GM06990 (cell line): Measurements from ENCODE around the gene DAB2.

Experiments
- DNase-seq: peaks from one replicate; pipeline ENCODE4 v3.0.0-alpha.2; 2011; ENCODE audit not compliant: insufficient read length; ENCODE audit errors: extremely low read depth
- H3K27me3 ChIP-seq: replicated peaks from 2 replicates; pipeline ENCODE4 v1.6.0; 2011; ENCODE audit warnings: low read length; ENCODE audit not compliant: control insufficient read depth, insufficient read depth
- H3K36me3 ChIP-seq: 2 replicates; pipeline ENCODE4 v1.5.1; 2011; ENCODE audit warnings: low read length; ENCODE audit not compliant: control insufficient read depth, insufficient read depth
- H3K4me3 ChIP-seq: replicated peaks from 2 replicates; pipeline ENCODE4 v1.5.1; 2011; ENCODE audit warnings: low read depth, mild to moderate bottlenecking, control low read depth, low read length
- TF ChIP-seq, protein P1 (sequence below): IDR thresholded peaks from 2 replicates; pipeline ENCODE4 v1.5.1; 2011; ENCODE audit warnings: low read length, control low read depth, mild to moderate bottlenecking, inconsistent platforms; ENCODE audit not compliant: insufficient read depth, poor library complexity, severe bottlenecking

DAB2 gene

DNA sequence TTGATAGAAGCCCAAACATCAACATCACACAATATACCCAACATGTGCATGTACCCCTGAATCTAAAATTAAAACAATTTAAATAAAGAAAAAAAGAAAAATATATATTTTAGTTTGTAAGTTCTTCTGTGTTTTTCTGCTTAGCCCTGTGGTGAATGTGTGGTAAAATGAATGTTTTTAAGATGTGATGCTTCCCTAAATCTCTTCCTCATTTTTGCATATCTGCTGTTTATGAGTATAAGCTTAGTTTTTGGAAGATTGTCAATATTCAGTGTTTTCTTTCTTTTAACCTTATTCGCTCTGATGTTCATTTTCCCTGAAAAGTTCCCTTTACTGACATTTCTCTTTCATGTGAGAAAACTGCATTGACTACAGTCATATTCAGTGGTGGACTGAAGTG is 44.4 kb upstream of the DAB2 start:
- DNase-seq, result no peak
- TF ChIP-seq, protein P1, sequence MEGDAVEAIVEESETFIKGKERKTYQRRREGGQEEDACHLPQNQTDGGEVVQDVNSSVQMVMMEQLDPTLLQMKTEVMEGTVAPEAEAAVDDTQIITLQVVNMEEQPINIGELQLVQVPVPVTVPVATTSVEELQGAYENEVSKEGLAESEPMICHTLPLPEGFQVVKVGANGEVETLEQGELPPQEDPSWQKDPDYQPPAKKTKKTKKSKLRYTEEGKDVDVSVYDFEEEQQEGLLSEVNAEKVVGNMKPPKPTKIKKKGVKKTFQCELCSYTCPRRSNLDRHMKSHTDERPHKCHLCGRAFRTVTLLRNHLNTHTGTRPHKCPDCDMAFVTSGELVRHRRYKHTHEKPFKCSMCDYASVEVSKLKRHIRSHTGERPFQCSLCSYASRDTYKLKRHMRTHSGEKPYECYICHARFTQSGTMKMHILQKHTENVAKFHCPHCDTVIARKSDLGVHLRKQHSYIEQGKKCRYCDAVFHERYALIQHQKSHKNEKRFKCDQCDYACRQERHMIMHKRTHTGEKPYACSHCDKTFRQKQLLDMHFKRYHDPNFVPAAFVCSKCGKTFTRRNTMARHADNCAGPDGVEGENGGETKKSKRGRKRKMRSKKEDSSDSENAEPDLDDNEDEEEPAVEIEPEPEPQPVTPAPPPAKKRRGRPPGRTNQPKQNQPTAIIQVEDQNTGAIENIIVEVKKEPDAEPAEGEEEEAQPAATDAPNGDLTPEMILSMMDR, result no peak
- no peak overlapping the region for H3K4me3 ChIP-seq
- H3K36me3 ChIP-seq, result no peaks in the 10 kb centered on the region
- H3K27me3 ChIP-seq, result no peaks in the 10 kb centered on the region; the same call in 1 of the 2 replicates

DNA sequence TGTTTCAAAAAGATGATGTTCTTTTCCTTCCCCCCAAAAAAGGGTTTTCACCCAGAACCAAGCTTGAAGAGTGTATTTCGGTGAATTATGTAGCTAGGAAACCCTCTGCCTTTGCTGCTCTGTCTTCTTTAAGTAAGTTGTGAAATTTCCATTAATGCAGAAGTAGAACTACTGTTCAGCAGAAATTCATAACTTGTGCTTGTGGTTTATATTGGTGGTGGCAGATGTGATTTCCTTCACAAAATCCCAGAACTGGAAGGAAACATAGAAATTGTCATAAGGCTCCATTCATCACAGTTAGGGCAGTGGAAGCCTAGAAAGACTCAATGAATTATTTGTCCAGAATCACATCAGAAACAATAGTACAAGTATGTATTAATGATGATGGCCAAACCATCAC is 42.1 kb upstream of the DAB2 start:
- DNase-seq, result no peak
- Histone ChIP-seq H3K36me3 (no peaks in the 10 kb centered on the region), H3K4me3 (no peak overlapping the region), H3K27me3 (no peaks in the 10 kb centered on the region; the same call in 1 of the 2 replicates)
- TF ChIP-seq, protein P1, result no peak

DNA sequence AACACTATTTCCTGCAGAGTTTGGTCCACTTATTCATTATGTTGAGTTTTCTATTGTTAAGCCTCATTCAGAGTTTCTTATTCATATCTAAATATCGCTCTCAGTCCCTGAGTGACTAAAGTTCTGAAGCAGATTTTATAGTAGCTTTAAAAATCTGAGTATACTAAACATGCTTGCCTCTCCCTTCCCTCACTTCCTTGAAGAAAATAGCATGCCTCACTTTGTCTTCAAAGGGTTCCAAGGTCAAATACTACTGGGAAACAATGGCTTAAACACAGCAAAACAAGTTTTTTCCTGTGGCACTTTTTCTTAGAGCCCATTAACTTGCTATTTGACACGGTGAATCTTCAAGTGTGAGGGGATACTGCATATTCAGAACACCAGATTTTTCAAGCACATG is 41.1 kb upstream of the DAB2 start:
- TF ChIP-seq, protein P1, result no peak
- no peaks in the 10 kb centered on the region for H3K36me3 ChIP-seq
- no peak overlapping the region for H3K4me3 ChIP-seq
- DNase-seq, result no peak
- H3K27me3 ChIP-seq, result no peaks in the 10 kb centered on the region; the same call in 1 of the 2 replicates

DNA sequence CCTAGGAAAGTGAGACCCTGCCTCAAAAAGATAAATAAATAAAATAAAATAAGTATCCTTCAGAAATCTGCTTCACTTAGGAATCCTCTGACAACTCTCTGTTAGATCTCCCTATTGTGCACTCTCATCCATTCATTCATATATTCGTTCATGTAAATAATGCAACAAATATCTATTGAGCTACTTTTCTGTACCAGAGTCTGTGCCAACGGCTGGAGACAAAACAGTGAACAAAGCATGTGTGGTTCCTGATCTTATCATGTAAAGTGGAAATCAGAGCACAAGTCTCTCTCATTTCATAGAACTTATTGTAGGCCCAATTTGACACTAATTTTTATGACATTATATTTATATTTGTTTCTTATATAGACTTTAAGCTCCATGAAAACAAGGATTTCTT is 40.3 kb upstream of the DAB2 start:
- TF ChIP-seq, protein P1, result no peak
- no peak for DNase-seq

DNA sequence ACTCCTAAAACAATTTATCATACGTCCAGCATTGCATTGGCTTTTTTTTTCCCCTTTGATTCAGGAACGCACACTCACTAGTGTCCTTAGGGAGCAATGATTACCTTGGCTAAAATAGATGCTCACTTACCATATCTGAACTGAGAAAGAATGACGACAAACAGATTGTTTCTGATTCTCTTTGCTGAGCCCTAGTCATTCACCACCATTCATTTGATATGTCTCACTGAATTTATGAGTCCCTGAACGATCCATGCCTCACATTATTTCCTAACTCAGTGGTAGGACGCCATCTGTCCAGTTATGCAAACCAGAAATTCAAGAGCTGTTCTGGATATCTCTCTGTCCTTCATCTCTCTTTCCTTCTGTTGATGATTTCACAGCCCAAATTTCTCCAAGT is 39.3 kb upstream of the DAB2 start:
- TF ChIP-seq, protein P1, result no peak
- Histone ChIP-seq H3K36me3 (no peaks in the 10 kb centered on the region), H3K27me3 (no peaks in the 10 kb centered on the region; the same call in 1 of the 2 replicates), H3K4me3 (no peak overlapping the region)
- no peak for DNase-seq

More for the DNA sequence above, 40.3 kb upstream of the DAB2 start:
- H3K4me3 ChIP-seq, result no peak overlapping the region
- no peaks in the 10 kb centered on the region for H3K36me3 ChIP-seq
- no peaks in the 10 kb centered on the region; the same call in 1 of the 2 replicates for H3K27me3 ChIP-seq

DNA sequence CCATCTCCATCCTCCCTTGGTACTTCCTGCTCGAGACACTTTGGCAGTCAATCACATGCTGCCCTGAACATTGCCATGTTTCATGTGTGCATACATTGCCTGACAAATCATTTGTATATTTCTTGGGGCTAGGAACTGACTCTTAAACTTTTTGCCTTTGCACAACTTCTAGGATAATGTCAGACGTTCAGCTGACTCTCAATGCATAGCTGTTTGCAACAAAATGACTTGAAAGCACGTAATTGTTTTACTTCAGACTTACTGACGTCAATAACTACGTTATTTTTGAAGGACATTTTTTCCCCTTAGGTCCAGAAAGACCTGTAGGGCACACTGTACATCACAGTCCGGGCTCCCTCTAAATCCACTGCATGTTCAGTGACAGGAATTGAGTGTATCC is 37.4 kb upstream of the DAB2 start:
- TF ChIP-seq, protein P1, result no peak
- Histone ChIP-seq H3K36me3 (no peaks in the 10 kb centered on the region), H3K27me3 (no peaks in the 10 kb centered on the region; the same call in 1 of the 2 replicates), H3K4me3 (no peak overlapping the region)
- no peak for DNase-seq
